Natural killer cell (primary cell): Measurements from ENCODE around the gene NUFIP2. TPM values are rescaled to one million over a fixed set of nuclear protein-coding genes. Genes with fewer than 3 reads are reported as not detected.

Source experiments
- ATAC-seq, 3 donors: fragments of 150-1000 bp in 2 of 3; fragments of 200-7000 bp in 1 of 3; cut with Tn5 transposase; 1 replicate in 1 of 3; 2 replicates in 2 of 3; pipeline ENCODE4 v1.10.0; 2021; ENCODE audit warnings: mild to moderate bottlenecking in 2 of 3, moderate library complexity in 2 of 3
- DNase-seq, 2 donors: peaks; one replicate each; pipeline versions ENCODE4 v3.0.0 to v3.0.0-alpha.2; 2013 to 2021; ENCODE audit warnings: mixed read lengths in 1 of 2
- H3K27ac ChIP-seq: one replicate; pipeline ENCODE4 v1.5.1; 2013; ENCODE audit warnings: mild to moderate bottlenecking, low read length
- H3K27me3 ChIP-seq: one replicate; pipeline ENCODE4 v1.6.1; 2013; ENCODE audit warnings: low read length; ENCODE audit not compliant: control insufficient read depth, insufficient read depth
- H3K36me3 ChIP-seq: one replicate; pipeline ENCODE4 v1.6.1; 2013; ENCODE audit warnings: low read length; ENCODE audit not compliant: control insufficient read depth, insufficient read depth
- H3K4me1 ChIP-seq: one replicate; pipeline ENCODE4 v1.6.1; 2013; ENCODE audit warnings: low read length; ENCODE audit not compliant: control insufficient read depth, insufficient read depth
- H3K4me3 ChIP-seq: one replicate; pipeline ENCODE4 v1.5.1; 2013; ENCODE audit warnings: low read length
- H3K9me3 ChIP-seq: one replicate; pipeline ENCODE4 v1.6.1; 2013; ENCODE audit warnings: low read length; ENCODE audit not compliant: control insufficient read depth, insufficient read depth
- H3K27ac Mint-ChIP-seq, 2 donors: one replicate each; pipeline ENCODE4 v1.8.0; 2022; ENCODE audit warnings: mild to moderate bottlenecking in 2 of 2, mixed read lengths in 2 of 2, moderate library complexity in 1 of 2
- H3K27me3 Mint-ChIP-seq, 2 donors: one replicate each; pipeline ENCODE4 v1.8.0; 2022; ENCODE audit warnings: low read depth in 2 of 2, mixed read lengths in 2 of 2
- H3K36me3 Mint-ChIP-seq: one replicate; pipeline ENCODE4 v1.8.0; 2022; ENCODE audit warnings: mixed read lengths
- H3K4me1 Mint-ChIP-seq, 2 donors: one replicate each; pipeline ENCODE4 v1.8.0; 2022; ENCODE audit warnings: mixed read lengths in 2 of 2
- H3K4me3 Mint-ChIP-seq: one replicate; pipeline ENCODE4 v1.8.0; 2022; ENCODE audit warnings: mild to moderate bottlenecking, moderate library complexity, mixed read lengths
- H3K9me3 Mint-ChIP-seq, 2 donors: one replicate each; pipeline ENCODE4 v1.8.0; 2022; ENCODE audit warnings: mixed read lengths in 2 of 2
- WGBS: methylation state at CpG from one replicate; pipeline ENCODE4 v1.1.7; 2013; ENCODE audit warnings: missing lambda C conversion rate; ENCODE audit not compliant: insufficient coverage; 5-methylcytosine and 5-hydroxymethylcytosine counted together
- intact Hi-C: fragments of 100-400 bp; cut with micrococcal nuclease; formaldehyde crosslinking; loops from one replicate; pipeline ENCODE4 v1.14.2; 2022
- total RNA-seq, 4 donors: library from RNA; stranded (reverse); fragments of 120-200 nt in 1 of 4; gene quantifications; one replicate each; pipeline versions ENCODE4 v1.2.3 to v1.2.4, GENCODE V29; 2013 to 2022
- TF ChIP-seq, protein P1 (sequence below): fragments of 200-600 bp; IDR thresholded peaks from one replicate; pipeline ENCODE4 v1.8.0; 2022; ENCODE audit warnings: antibody characterized with exemption

Gene NUFIP2
- total RNA-seq, 3 donors from 2014 or later (not counting 1 experiment from before 2014, with no cell fraction given) = 79.2 to 112 (median 95.0) TPM

DNA sequence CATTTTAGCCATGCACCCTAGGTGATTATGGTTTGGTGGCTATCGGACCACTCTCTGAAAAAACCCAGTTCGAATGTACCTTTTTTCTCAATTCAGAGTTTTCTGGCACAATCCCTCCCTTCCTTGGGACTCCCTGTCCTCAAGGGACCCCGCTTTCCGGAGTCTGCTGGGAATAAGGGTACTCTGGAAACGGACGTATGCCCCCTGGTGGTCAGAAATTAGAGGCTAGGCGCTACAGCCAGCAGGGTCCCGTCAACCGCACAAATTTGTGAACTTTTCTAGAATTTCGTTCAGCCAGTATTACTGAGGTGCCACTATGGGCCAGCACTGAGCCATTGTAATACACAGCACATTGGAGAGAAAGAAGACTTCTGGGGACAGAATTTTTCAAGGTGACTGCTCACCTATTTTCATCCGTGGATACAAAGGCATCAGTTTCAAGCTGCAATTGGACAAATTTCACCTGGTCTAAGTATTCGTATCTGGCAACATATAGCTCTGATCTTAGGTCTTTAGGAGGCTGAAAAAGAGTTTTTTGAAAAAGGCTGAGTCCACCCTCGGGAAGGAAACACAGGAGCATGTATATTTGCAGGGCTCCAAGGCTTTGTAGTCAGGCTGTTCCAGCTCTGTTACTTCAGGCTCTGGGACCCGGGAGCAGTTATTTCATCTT is 74.4 kb downstream of the NUFIP2 start:
- Mint-ChIP-seq H3K4me3 (no peak overlapping the region), H3K9me3 (no peaks in the 10 kb centered on the region), H3K36me3 (no peaks in the 10 kb centered on the region), H3K27me3 (peaks cover 0 to 2% of the 10 kb centered on the region in 2 donors), H3K27ac (no peak overlapping the region), H3K4me1 (peaks cover 0 to 5% of the 10 kb centered on the region in 2 donors)
- Histone ChIP-seq H3K4me3 (no peak overlapping the region), H3K27me3 (no peaks in the 10 kb centered on the region), H3K27ac (no peak overlapping the region), H3K36me3 (no peaks in the 10 kb centered on the region), H3K4me1 (peaks cover 4% of the 10 kb centered on the region), H3K9me3 (no peaks in the 10 kb centered on the region)
- TF ChIP-seq, protein P1, sequence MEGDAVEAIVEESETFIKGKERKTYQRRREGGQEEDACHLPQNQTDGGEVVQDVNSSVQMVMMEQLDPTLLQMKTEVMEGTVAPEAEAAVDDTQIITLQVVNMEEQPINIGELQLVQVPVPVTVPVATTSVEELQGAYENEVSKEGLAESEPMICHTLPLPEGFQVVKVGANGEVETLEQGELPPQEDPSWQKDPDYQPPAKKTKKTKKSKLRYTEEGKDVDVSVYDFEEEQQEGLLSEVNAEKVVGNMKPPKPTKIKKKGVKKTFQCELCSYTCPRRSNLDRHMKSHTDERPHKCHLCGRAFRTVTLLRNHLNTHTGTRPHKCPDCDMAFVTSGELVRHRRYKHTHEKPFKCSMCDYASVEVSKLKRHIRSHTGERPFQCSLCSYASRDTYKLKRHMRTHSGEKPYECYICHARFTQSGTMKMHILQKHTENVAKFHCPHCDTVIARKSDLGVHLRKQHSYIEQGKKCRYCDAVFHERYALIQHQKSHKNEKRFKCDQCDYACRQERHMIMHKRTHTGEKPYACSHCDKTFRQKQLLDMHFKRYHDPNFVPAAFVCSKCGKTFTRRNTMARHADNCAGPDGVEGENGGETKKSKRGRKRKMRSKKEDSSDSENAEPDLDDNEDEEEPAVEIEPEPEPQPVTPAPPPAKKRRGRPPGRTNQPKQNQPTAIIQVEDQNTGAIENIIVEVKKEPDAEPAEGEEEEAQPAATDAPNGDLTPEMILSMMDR = peak; percentile 88
- ATAC-seq = peak; percentile 73 to 95 (median 94)
- peak; percentile 57 to 85 for DNase-seq
- intact Hi-C loops = loop anchor here (1.0 to 5.0 kb wide), 3 partner anchors 70 to 74 kb away; partner anchors contain the start of gene NUFIP2
- 21% methylated on average over 14 of the region's 14 CpGs for WGBS

DNA sequence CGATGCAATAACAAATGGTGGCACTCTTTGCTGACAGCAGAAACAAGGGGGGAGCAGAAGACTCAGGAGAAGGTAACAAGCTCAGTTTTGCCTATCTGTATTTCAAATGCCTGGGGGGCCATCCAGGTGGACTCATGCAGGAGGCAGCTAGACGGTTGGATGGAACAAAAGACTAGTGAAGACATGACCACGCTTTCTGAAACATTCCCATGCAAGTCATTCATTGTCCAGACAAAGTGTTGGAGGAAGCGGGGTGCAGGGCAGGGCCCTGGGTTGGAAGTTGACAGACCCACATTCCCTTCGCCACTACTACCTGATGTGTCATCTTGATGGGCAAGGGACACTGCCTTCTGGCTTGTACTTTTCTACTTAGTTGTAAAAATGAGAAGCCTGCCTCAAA is 77.1 kb downstream of the NUFIP2 start:
- no peak overlapping the region for H3K27ac Mint-ChIP-seq
- Histone ChIP-seq H3K27me3 (no peaks in the 10 kb centered on the region), H3K27ac (no peak overlapping the region), H3K9me3 (no peaks in the 10 kb centered on the region), H3K36me3 (no peaks in the 10 kb centered on the region), H3K4me3 (no peak overlapping the region), H3K4me1 (peaks cover 7% of the 10 kb centered on the region)
- no peaks in the 10 kb centered on the region for H3K36me3 Mint-ChIP-seq
- peaks cover 0 to 2% of the 10 kb centered on the region in 2 donors for H3K27me3 Mint-ChIP-seq
- intact Hi-C loops = loop anchor here (5.0 kb wide), 1 partner anchor 75 kb away; the partner anchor contains the start of gene NUFIP2
- TF ChIP-seq, protein P1 = no peak
- 94% methylated on average over 5 of the region's 5 CpGs for WGBS
- H3K4me3 Mint-ChIP-seq = no peak overlapping the region
- DNase-seq (no peak), ATAC-seq (no peak)
- no peaks in the 10 kb centered on the region for H3K9me3 Mint-ChIP-seq
- peaks cover 0 to 5% of the 10 kb centered on the region in 2 donors for H3K4me1 Mint-ChIP-seq

DNA sequence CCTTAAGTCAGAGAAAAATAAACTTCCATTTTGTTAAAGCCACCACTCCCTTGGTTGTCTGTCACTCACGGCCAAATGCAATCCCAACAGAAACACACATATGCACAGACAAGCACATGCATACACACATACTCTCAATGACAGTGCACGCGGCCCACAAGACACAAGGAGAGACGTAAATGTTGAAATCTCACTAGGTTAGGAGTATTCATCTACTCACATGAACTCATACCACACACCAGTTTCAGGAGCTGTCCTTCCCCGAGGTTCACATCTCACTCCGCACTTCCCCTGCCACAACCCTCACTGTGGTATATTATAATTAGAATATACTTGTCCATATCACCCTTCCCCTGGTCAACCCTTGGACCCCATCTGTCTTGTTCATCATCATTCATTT is 77.8 kb downstream of the NUFIP2 start:
- Histone ChIP-seq H3K4me1 (peaks cover 7% of the 10 kb centered on the region), H3K27ac (no peak overlapping the region), H3K4me3 (no peak overlapping the region), H3K36me3 (no peaks in the 10 kb centered on the region), H3K27me3 (no peaks in the 10 kb centered on the region), H3K9me3 (no peaks in the 10 kb centered on the region)
- no peak for DNase-seq
- no peak for ATAC-seq
- H3K4me1 Mint-ChIP-seq = peaks cover 0 to 5% of the 10 kb centered on the region in 2 donors
- WGBS = 88% methylated on average over 4 of the region's 6 CpGs
- H3K27me3 Mint-ChIP-seq = peaks cover 0 to 2% of the 10 kb centered on the region in 2 donors
- no peaks in the 10 kb centered on the region for H3K9me3 Mint-ChIP-seq
- intact Hi-C loops = loop anchor here (5.0 kb wide), 1 partner anchor 76 kb away; the partner anchor contains the start of gene NUFIP2
- TF ChIP-seq, protein P1 = no peak
- no peak overlapping the region for H3K4me3 Mint-ChIP-seq
- no peaks in the 10 kb centered on the region for H3K36me3 Mint-ChIP-seq
- no peak overlapping the region for H3K27ac Mint-ChIP-seq
